ENCODE results near the gene DUSP1. TPM values are rescaled to one million over a fixed set of nuclear protein-coding genes. Genes with fewer than 3 reads are reported as not detected.

The DUSP1 gene
- polyA plus RNA-seq, 1 donor from 2014 or later: 48.3 TPM

DNA sequence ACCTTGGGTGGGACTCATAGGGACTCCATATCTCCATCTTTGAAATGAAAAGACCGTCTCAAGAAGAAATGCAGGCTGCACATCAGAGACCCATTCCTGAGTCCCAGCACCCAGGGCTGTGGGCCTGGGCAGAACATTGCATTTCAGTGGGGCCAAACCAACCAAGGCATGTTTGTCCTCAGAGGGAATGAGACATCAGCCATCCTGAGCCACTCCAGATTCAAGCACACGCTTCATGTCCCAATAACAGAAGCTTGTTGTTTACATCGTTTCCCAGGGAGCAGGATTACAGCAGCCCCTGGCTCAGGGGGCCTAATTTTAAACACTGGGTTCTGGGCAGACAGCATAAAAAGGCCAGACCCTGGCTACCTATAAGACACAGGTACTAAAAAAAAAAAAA lies 24.3 kb downstream of the DUSP1 start:
- Histone ChIP-seq H3K4me2 (ENCODE audit: low read length) (no peak overlapping the region), H3K9me2 (ENCODE audit: insufficient read depth, low read length) (no peaks in the 10 kb centered on the region), H4K20me1 (ENCODE audit: insufficient read depth) (no peaks in the 10 kb centered on the region), H3K9me3 (ENCODE audit: low read length) (no peaks in the 10 kb centered on the region), H3K36me3 (ENCODE audit: insufficient read depth, low read length) (no peaks in the 10 kb centered on the region), H3K4me3 (ENCODE audit: low read length) (no peak overlapping the region), H3K27ac (ENCODE audit: low read length) (no peak overlapping the region), H3F3A (ENCODE audit: insufficient read depth, low read length, poor library complexity, severe bottlenecking) (no peaks in the 10 kb centered on the region), H3K27me3 (ENCODE audit: insufficient read depth, low read depth, low read length) (no peaks in the 10 kb centered on the region), H3K9ac (ENCODE audit: low read length) (no peak overlapping the region), H2AFZ (ENCODE audit: low read depth, low read length) (no peak overlapping the region), H3K79me2 (replicated peaks; ENCODE audit: insufficient read depth, low read length) (no peaks in the 10 kb centered on the region)
- no peak for TF ChIP-seq SMC3 (conservative IDR thresholded peaks at IDR 0.05; ENCODE audit: poor library complexity)
- TF ChIP-seq, protein P1, sequence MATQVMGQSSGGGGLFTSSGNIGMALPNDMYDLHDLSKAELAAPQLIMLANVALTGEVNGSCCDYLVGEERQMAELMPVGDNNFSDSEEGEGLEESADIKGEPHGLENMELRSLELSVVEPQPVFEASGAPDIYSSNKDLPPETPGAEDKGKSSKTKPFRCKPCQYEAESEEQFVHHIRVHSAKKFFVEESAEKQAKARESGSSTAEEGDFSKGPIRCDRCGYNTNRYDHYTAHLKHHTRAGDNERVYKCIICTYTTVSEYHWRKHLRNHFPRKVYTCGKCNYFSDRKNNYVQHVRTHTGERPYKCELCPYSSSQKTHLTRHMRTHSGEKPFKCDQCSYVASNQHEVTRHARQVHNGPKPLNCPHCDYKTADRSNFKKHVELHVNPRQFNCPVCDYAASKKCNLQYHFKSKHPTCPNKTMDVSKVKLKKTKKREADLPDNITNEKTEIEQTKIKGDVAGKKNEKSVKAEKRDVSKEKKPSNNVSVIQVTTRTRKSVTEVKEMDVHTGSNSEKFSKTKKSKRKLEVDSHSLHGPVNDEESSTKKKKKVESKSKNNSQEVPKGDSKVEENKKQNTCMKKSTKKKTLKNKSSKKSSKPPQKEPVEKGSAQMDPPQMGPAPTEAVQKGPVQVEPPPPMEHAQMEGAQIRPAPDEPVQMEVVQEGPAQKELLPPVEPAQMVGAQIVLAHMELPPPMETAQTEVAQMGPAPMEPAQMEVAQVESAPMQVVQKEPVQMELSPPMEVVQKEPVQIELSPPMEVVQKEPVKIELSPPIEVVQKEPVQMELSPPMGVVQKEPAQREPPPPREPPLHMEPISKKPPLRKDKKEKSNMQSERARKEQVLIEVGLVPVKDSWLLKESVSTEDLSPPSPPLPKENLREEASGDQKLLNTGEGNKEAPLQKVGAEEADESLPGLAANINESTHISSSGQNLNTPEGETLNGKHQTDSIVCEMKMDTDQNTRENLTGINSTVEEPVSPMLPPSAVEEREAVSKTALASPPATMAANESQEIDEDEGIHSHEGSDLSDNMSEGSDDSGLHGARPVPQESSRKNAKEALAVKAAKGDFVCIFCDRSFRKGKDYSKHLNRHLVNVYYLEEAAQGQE (IDR thresholded peaks at IDR 0.05; ENCODE audit: borderline replicate concordance): no peak
- no peak for TF ChIP-seq RAD21 (conservative IDR thresholded peaks at IDR 0.05)
- no peak for TF ChIP-seq EP300 (conservative IDR thresholded peaks at IDR 0.05; ENCODE audit: poor library complexity, severe bottlenecking)
- no peak for TF ChIP-seq POLR2AphosphoS5 (IDR thresholded peaks at IDR 0.05)
- no peak for TF ChIP-seq TAF1 (IDR thresholded peaks at IDR 0.05; ENCODE audit: low read depth)
- no peak for TF ChIP-seq EZH2 (IDR thresholded peaks at IDR 0.05; ENCODE audit: borderline replicate concordance, insufficient read depth, low read length, poor library complexity, severe bottlenecking)
- TF ChIP-seq, protein P2, sequence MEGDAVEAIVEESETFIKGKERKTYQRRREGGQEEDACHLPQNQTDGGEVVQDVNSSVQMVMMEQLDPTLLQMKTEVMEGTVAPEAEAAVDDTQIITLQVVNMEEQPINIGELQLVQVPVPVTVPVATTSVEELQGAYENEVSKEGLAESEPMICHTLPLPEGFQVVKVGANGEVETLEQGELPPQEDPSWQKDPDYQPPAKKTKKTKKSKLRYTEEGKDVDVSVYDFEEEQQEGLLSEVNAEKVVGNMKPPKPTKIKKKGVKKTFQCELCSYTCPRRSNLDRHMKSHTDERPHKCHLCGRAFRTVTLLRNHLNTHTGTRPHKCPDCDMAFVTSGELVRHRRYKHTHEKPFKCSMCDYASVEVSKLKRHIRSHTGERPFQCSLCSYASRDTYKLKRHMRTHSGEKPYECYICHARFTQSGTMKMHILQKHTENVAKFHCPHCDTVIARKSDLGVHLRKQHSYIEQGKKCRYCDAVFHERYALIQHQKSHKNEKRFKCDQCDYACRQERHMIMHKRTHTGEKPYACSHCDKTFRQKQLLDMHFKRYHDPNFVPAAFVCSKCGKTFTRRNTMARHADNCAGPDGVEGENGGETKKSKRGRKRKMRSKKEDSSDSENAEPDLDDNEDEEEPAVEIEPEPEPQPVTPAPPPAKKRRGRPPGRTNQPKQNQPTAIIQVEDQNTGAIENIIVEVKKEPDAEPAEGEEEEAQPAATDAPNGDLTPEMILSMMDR (IDR thresholded peaks at IDR 0.05; ENCODE audit: poor library complexity, severe bottlenecking): no peak
- TF ChIP-seq MXI1 (conservative IDR thresholded peaks at IDR 0.05; ENCODE audit: poor library complexity, severe bottlenecking): no peak

DNA sequence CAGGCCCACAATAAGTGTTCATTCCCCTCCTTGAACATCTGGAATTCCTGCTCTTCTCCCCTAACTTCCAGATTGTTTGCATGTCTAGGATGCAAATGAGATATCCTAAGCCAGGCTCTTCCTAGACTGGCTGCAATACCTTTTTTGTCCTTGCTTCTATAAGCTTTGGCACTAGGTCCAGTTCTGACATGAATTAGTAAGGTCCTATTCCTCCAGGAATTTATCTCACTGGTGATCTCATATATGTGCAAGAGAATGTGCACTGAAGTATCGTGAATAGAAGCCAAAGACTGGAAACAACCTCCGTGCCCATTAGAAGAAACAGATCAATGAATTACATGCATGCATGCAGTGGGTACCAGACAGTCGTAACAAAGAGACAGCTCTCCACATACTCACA lies 25.2 kb downstream of the DUSP1 start:
- no peaks in the 10 kb centered on the region for H3K9me2 ChIP-seq (ENCODE audit: insufficient read depth, low read length)
- no peak overlapping the region for H3K9ac ChIP-seq (ENCODE audit: low read length)
- no peaks in the 10 kb centered on the region for H4K20me1 ChIP-seq (ENCODE audit: insufficient read depth)
- H3F3A ChIP-seq (ENCODE audit: insufficient read depth, low read length, poor library complexity, severe bottlenecking): no peaks in the 10 kb centered on the region
- no peaks in the 10 kb centered on the region for H3K9me3 ChIP-seq (ENCODE audit: low read length)
- no peaks in the 10 kb centered on the region for H3K27me3 ChIP-seq (ENCODE audit: insufficient read depth, low read depth, low read length)
- H3K4me2 ChIP-seq (ENCODE audit: low read length): no peak overlapping the region
- no peaks in the 10 kb centered on the region for H3K79me2 ChIP-seq (replicated peaks; ENCODE audit: insufficient read depth, low read length)
- H3K4me3 ChIP-seq (ENCODE audit: low read length): no peak overlapping the region
- H2AFZ ChIP-seq (ENCODE audit: low read depth, low read length): no peak overlapping the region
- H3K36me3 ChIP-seq (ENCODE audit: insufficient read depth, low read length): no peaks in the 10 kb centered on the region
- TF ChIP-seq RAD21 (conservative IDR thresholded peaks at IDR 0.05) (no peak), EZH2 (IDR thresholded peaks at IDR 0.05; ENCODE audit: borderline replicate concordance, insufficient read depth, low read length, poor library complexity, severe bottlenecking) (no peak)
- H3K27ac ChIP-seq (ENCODE audit: low read length): no peak overlapping the region

DNA sequence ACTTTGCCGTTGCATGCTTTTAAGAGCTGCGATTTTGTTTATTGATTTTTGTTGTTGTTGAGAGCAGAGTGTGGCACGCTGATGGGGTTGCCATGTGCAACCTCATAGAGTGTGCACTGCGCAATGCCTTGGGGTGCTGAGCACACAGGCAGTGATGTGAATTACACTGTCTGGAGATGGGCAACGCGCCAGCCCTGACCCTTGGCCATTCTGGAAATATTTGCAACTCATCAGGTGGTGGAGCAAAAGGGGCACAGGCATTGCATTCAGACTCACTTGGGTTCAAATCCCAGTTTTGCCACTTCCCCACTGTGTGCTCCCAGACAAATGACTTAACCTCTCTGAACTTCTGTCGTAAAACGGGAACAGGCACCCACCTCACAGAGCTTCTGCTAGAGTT lies 25.6 kb downstream of the DUSP1 start:
- Histone ChIP-seq H3F3A (ENCODE audit: insufficient read depth, low read length, poor library complexity, severe bottlenecking) (no peaks in the 10 kb centered on the region), H3K4me3 (ENCODE audit: low read length) (no peak overlapping the region), H3K36me3 (ENCODE audit: insufficient read depth, low read length) (no peaks in the 10 kb centered on the region), H3K9me2 (ENCODE audit: insufficient read depth, low read length) (no peaks in the 10 kb centered on the region), H3K79me2 (replicated peaks; ENCODE audit: insufficient read depth, low read length) (no peaks in the 10 kb centered on the region), H3K27me3 (ENCODE audit: insufficient read depth, low read depth, low read length) (no peaks in the 10 kb centered on the region), H3K4me2 (ENCODE audit: low read length) (no peak overlapping the region), H3K27ac (ENCODE audit: low read length) (no peak overlapping the region), H3K9ac (ENCODE audit: low read length) (no peak overlapping the region), H4K20me1 (ENCODE audit: insufficient read depth) (no peaks in the 10 kb centered on the region), H3K9me3 (ENCODE audit: low read length) (no peaks in the 10 kb centered on the region), H2AFZ (ENCODE audit: low read depth, low read length) (no peak overlapping the region)
- TF ChIP-seq, protein P2 (IDR thresholded peaks at IDR 0.05; ENCODE audit: poor library complexity, severe bottlenecking): no peak
- TF ChIP-seq POLR2AphosphoS5 (IDR thresholded peaks at IDR 0.05): no peak
- no peak for TF ChIP-seq MXI1 (conservative IDR thresholded peaks at IDR 0.05; ENCODE audit: poor library complexity, severe bottlenecking)
- TF ChIP-seq, protein P1 (IDR thresholded peaks at IDR 0.05; ENCODE audit: borderline replicate concordance): no peak
- TF ChIP-seq SMC3 (conservative IDR thresholded peaks at IDR 0.05; ENCODE audit: poor library complexity): no peak
- no peak for TF ChIP-seq EZH2 (IDR thresholded peaks at IDR 0.05; ENCODE audit: borderline replicate concordance, insufficient read depth, low read length, poor library complexity, severe bottlenecking)
- TF ChIP-seq EP300 (conservative IDR thresholded peaks at IDR 0.05; ENCODE audit: poor library complexity, severe bottlenecking): no peak
- TF ChIP-seq TAF1 (IDR thresholded peaks at IDR 0.05; ENCODE audit: low read depth): no peak
- no peak for TF ChIP-seq RAD21 (conservative IDR thresholded peaks at IDR 0.05)

All from neural cell (in vitro differentiated cells).